ENCODE measurements around the gene GSTO1. TPM values are rescaled to one million over a fixed set of nuclear protein-coding genes. Genes with fewer than 3 reads are reported as not detected.

The GSTO1 gene
- total and polyA plus RNA-seq, 2 of the 13 experiments (the other 11 are each of a cell fraction or from before 2014, with no cell fraction given): 228 to 300 TPM

DNA sequence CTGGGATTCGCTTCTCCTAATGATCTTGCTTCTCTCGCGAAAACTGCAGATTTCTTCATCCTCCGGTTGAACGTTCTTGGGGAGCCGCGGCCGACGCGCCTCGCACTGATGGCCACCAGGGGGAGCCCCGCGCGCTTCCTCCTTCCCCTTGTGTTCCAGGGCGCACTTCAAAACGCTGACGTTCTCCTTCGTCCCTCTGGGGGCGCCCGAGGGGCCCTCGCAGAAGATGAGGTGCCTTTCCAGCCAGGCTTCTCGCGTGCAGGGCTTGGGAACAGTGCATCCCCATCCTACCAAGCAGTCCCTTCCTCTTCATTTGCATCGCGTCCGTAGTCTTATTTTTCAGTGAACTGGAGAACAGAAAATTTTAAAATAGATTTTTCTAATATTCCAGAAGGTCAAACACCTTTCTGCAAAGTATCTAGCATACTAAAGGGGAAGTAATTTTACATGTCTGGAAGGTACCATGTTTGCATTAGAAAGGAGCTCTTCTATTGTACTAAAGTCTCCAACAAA, 36.8 kb downstream of the GSTO1 start (continued):
- TF ChIP-seq, protein P1, sequence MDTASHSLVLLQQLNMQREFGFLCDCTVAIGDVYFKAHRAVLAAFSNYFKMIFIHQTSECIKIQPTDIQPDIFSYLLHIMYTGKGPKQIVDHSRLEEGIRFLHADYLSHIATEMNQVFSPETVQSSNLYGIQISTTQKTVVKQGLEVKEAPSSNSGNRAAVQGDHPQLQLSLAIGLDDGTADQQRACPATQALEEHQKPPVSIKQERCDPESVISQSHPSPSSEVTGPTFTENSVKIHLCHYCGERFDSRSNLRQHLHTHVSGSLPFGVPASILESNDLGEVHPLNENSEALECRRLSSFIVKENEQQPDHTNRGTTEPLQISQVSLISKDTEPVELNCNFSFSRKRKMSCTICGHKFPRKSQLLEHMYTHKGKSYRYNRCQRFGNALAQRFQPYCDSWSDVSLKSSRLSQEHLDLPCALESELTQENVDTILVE (CRISPR knock-in tag; IDR thresholded peaks at IDR 0.05): peak; percentile 17; the same call in 1 of the 2 replicates
- 0 out of 2 replicates have a peak, but pooled peaks have one; percentile 37 for TF ChIP-seq PHF8 (CRISPR knock-in tag; IDR thresholded peaks at IDR 0.05)
- TF ChIP-seq BCL6 (CRISPR knock-in tag; IDR thresholded peaks at IDR 0.05): 0 out of 2 replicates have a peak, but pooled peaks have one; percentile 8
- peak; percentile 58; the same call in 1 of the 2 replicates for TF ChIP-seq MAFF (IDR thresholded peaks at IDR 0.05; ENCODE audit: low read depth, low read length)
- TF ChIP-seq HDAC1 (CRISPR knock-in tag; IDR thresholded peaks at IDR 0.05): no peak
- TF ChIP-seq ISL2 (CRISPR knock-in tag; IDR thresholded peaks at IDR 0.05): peak; percentile 52; the same call in 1 of the 2 replicates
- peak; percentile 52; the same call in 1 of the 2 replicates for TF ChIP-seq POGZ (CRISPR knock-in tag; IDR thresholded peaks at IDR 0.05)

DNA sequence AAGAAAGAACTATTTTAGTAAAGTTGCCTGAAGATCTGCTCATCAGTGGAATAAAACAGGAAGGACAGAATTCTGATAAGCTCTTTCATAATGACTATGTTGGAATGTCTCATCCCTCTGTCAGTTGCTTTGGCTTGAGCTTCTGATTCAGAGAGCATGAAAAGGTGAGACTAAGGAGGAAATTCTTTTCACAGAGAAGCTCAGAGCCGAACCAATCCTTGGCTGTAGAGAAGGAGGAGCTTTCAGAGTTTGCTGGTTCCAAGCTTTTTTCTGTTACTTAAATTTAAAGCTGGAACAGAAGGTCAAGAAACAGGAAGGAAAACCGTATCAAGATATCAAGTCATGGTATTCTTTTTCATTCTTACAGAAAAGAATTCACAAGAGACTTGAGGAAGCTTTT, 38.3 kb downstream of the GSTO1 start:
- TF ChIP-seq, protein P2, sequence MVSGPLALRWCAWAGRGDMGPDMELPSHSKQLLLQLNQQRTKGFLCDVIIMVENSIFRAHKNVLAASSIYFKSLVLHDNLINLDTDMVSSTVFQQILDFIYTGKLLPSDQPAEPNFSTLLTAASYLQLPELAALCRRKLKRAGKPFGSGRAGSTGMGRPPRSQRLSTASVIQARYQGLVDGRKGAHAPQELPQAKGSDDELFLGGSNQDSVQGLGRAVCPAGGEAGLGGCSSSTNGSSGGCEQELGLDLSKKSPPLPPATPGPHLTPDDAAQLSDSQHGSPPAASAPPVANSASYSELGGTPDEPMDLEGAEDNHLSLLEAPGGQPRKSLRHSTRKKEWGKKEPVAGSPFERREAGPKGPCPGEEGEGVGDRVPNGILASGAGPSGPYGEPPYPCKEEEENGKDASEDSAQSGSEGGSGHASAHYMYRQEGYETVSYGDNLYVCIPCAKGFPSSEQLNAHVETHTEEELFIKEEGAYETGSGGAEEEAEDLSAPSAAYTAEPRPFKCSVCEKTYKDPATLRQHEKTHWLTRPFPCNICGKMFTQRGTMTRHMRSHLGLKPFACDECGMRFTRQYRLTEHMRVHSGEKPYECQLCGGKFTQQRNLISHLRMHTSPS (CRISPR knock-in tag; IDR thresholded peaks at IDR 0.05; ENCODE audit: low read depth): no peak
- TF ChIP-seq KLF6 (CRISPR knock-in tag; IDR thresholded peaks at IDR 0.05): no peak
- TF ChIP-seq, protein P3, sequence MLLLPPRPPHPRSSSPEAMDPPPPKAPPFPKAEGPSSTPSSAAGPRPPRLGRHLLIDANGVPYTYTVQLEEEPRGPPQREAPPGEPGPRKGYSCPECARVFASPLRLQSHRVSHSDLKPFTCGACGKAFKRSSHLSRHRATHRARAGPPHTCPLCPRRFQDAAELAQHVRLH (CRISPR knock-in tag; IDR thresholded peaks at IDR 0.05; ENCODE audit: borderline replicate concordance, low read depth): no peak
- TF ChIP-seq REXO4 (CRISPR knock-in tag; IDR thresholded peaks at IDR 0.05; ENCODE audit: borderline replicate concordance): no peak
- no peak for TF ChIP-seq SATB2 (CRISPR knock-in tag; IDR thresholded peaks at IDR 0.05)
- TF ChIP-seq ZNF841 (CRISPR knock-in tag; IDR thresholded peaks at IDR 0.05; ENCODE audit: borderline replicate concordance): no peak
- TF ChIP-seq ZNF121 (CRISPR knock-in tag; IDR thresholded peaks at IDR 0.05): no peak
- TF ChIP-seq, protein P4, sequence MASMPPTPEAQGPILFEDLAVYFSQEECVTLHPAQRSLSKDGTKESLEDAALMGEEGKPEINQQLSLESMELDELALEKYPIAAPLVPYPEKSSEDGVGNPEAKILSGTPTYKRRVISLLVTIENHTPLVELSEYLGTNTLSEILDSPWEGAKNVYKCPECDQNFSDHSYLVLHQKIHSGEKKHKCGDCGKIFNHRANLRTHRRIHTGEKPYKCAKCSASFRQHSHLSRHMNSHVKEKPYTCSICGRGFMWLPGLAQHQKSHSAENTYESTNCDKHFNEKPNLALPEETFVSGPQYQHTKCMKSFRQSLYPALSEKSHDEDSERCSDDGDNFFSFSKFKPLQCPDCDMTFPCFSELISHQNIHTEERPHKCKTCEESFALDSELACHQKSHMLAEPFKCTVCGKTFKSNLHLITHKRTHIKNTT (CRISPR knock-in tag; IDR thresholded peaks at IDR 0.05): no peak
- no peak for TF ChIP-seq PHF8 (CRISPR knock-in tag; IDR thresholded peaks at IDR 0.05)
- TF ChIP-seq IKZF4 (CRISPR knock-in tag; IDR thresholded peaks at IDR 0.05; ENCODE audit: borderline replicate concordance, low read depth, not compliant biosample characterization): no peak
- TF ChIP-seq, protein P5, sequence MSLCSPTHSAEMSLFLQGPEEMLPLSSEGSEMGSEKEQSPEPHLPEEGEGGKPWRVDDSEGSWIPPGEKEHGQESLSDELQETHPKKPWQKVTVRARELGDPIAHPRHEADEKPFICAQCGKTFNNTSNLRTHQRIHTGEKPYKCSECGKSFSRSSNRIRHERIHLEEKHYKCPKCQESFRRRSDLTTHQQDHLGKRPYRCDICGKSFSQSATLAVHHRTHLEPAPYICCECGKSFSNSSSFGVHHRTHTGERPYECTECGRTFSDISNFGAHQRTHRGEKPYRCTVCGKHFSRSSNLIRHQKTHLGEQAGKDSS (CRISPR knock-in tag; IDR thresholded peaks at IDR 0.05; ENCODE audit: borderline replicate concordance, low read depth): no peak
- TF ChIP-seq ZFP1 (CRISPR knock-in tag; IDR thresholded peaks at IDR 0.05): no peak
- Histone ChIP-seq H3K9me3 (ENCODE audit: low read length) (no peaks in the 10 kb centered on the region), H3K36me3 (replicated peaks in 1 of 2; ENCODE audit: control insufficient read depth in 1 of 2, insufficient read depth in 2 of 2, low read length in 2 of 2) (no peaks in the 10 kb centered on the region), H2AFZ (ENCODE audit: low read length) (no peak overlapping the region), H3K4me2 (ENCODE audit: low read depth, low read length) (no peak overlapping the region), H3K27me3 (ENCODE audit: control insufficient read depth in 1 of 2, insufficient read depth in 2 of 2, low read length in 2 of 2) (peaks cover 2 to 18% of the 10 kb centered on the region in 2 experiments), H3K79me2 (ENCODE audit: insufficient read depth, low read length) (no peaks in the 10 kb centered on the region), H3K4me1 (ENCODE audit: insufficient read depth, low read length) (peaks cover 34% of the 10 kb centered on the region), H3K4me3 (replicated peaks in 1 of 3; ENCODE audit: insufficient read depth in 1 of 3, low read depth in 2 of 3, low read length in 3 of 3) (no peak overlapping the region), H3K9ac (ENCODE audit: insufficient read depth, low read depth, low read length) (no peak overlapping the region), H4K20me1 (ENCODE audit: insufficient read depth, low read length) (no peaks in the 10 kb centered on the region), H3K27ac (ENCODE audit: extremely low read length, insufficient read depth, low read length) (no peak overlapping the region)
- BruUV-seq (replicated peaks): no TSS peak
- ChIA-PET POLR2A (interaction anchor here (1.1 kb wide), 1 partner anchor 18 kb away, joined by 3 read pairs; no protein-coding TSS in a partner anchor), CTCF (ENCODE audit: low intra/inter-chr PET ratio, low total read pairs) (interaction anchor here (3.4 kb wide), 1 partner anchor 18 kb away, joined by 27 read pairs; no protein-coding TSS in a partner anchor)
- WGBS (ENCODE audit: low lambda C conversion rate): 50% methylated on average over 2 of the region's 2 CpGs
- FAIRE-seq (no peak), DNase-seq (ENCODE audit: low spot score) (no peak), ATAC-seq (no peak)
- in situ Hi-C loops (cut with HindIII; ENCODE audit: extremely low pct_ligation_motif_present, low pct_unique_long_range_greater_than_20kb) (no loop called here), intact Hi-C loops (cut with micrococcal nuclease; ENCODE audit: unreplicated experiment) (no loop called here)

Measured in HepG2 (cell line).